GM19438 (cell line): ENCODE results near the gene ZNF133.
"Not testable (repeated sequence)": the region's sequence is repeated elsewhere in the genome, so short reads cannot be mapped to it uniquely, and the experiment has no call there.

Experiments
- ATAC-seq: cut with Tn5 transposase; IDR thresholded peaks from one replicate; pipeline ENCODE4 v1.9.1; 2021; ENCODE audit warnings: low read depth; ENCODE audit not compliant: unreplicated experiment

ZNF133 gene

GRCh38 chr20:18287915-18288748 lies at the start of gene ZNF133:
Gene ZNF133, plus strand, starts transcription at chr20:18288527. Its CDS starts 17,160 bp downstream, at chr20:18305687.
- peak; percentile 97 for ATAC-seq

GRCh38 chr20:18240997-18241396 lies 47.3 kb upstream of the ZNF133 start:
- ATAC-seq, result no peak

DNA sequence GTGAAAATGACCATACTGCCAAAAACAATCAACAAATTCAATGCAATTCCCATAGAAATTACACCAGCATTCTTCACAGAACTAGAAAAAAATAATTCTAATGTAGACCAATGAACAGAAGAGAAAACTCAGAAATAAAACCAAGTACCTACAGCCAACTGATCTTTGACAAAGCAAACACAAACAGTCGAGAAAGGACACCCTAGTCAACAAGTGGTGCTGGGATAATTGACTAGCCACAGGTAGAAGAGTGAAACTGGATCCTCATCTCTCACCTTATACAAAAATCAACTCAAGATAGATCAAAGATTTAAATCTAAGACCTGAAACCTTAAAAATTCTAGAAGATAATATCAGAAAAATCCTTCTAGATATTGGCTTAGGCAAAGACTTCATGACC lies 44.5 kb upstream of the ZNF133 start:
- ATAC-seq, result no peak

DNA sequence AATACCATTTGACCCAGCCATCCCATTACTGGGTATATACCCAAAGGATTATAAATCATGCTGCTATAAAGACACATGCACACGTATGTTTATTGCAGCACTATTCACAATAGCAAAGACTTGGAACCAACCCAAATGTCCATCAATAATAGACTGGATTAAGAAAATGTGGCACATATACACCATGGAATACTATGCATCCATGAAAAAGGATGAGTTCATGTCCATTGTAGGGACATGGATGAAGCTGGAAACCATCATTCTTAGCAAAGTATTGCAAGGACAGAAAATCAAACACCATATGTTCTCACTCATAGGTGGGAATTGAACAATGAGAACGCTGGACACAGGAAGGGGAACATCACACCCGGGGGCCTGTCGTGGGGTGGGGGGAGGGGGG lies 39.8 kb upstream of the ZNF133 start:
- ATAC-seq, result not testable (repeated sequence)

DNA sequence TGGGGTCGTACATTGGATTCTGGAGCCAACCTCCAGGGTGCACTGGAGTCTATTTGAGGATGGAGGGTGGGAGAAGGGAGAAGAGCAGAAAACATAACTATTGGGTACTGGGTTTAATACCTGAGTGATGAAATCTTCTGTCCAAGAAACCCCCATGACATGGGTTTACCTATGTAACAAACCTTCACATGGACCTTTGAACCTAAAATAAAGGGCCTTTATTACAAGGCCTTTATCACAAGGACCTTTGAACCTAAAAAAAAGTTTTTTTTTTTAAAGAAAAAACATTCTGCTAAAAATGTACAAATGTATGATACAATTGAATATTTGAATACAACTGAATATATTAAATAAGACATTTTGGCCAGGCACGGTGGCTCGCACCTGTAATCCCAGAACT lies 38.1 kb upstream of the ZNF133 start:
- ATAC-seq, result no peak

- ATAC-seq, result no peak
These were observed 35.5 kb upstream of the ZNF133 start for GRCh38 chr20:18252597-18253451.

DNA sequence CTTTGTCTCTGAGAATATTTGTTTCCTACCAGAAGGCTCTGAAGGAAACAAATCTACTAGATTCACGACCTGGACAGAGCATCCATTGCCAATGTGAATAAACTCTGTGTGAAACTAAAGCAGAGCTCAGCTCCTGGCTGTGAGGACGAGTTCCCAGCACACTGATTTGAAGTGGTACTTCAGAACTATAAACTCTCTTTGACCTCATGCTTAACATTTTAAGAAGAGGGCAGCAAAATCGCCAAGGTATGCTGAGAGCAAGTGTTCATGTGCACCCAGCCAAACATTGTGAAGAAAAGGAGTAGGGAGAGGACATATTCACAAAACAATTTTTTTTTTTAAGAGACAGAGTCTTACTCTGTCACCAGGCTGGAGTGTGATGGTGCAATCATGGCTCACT lies 33.7 kb upstream of the ZNF133 start:
- no peak for ATAC-seq

GRCh38 chr20:18255526-18255925 lies 32.8 kb upstream of the ZNF133 start:
- no peak for ATAC-seq

- no peak for ATAC-seq
These were observed 31.8 kb upstream of the ZNF133 start for GRCh38 chr20:18256440-18257090.

DNA sequence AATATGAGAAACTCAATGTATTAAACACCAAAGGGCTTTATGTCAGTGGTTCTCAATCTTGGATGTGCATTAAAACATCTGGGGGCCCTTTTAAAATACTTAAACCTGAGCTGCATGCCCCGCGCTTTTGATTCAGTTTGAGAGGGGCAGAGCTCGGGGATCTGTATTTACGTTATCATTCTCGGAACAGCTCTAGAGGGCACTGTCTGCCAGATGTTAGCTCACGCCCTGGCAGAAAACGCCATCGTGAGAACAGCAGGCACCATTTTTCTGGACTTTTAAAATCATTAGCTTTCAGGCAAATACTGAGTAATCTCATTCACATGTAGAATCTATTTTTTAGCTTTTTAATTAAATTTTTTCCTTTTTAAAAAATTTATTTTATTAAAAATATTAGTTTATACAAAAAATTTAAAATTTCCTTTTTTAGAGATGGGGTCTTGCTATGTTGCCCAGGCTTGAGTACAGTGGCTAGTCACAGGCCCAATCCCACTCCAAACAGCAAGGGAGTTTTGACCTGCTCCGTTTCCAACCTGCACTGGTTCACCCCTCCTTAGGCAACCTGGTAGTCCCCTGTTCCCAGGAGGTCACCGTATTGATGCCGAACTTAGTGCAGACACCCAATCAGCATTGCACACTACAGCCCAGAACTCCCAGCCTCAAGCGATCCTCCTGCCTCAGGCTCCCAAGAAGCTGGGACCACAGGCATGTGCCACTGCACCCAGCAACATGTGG lies 30.0 kb upstream of the ZNF133 start:
- no peak for ATAC-seq

DNA sequence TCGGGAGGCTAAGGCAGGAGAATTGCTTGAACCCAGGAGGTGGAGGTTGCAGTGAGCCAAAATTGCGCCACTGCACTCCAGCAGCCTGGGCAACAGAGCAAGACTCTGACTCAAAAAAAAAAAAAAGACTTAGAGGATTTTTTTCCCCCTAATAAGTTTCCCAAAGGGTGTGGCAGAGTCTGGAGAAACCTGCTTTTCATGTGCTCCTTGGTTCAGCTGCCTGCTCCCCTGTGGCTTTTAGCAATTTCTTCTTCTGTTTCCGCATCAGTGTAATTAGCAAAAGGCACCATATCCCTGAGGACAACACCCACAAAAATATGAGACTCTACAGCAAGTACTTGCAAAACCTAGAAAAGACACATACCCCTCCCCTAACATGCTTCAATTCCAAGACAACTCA lies 28.6 kb upstream of the ZNF133 start:
- ATAC-seq, result no peak

DNA sequence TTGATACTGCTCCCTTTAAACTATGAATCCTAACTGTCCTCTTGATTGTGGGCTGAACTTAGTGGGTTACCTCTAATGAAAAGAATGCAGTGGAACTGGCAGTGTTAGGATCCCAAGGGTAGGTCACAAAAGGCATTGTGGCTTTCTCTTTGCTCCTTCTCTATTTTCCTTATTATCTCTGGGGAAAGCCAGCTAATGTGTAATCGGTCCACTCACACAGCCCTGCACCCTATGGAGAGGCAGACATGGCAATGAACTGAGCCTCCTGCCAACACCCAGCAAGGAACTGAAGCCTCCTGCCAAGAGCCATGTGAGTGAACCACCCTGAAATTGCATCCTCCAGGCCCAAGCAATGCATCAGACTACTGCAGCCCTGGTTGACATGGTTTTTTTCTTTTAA lies 24.6 kb upstream of the ZNF133 start:
- no peak for ATAC-seq

- no peak for ATAC-seq
These were observed 22.9 kb upstream of the ZNF133 start for GRCh38 chr20:18265441-18265840.

GRCh38 chr20:18266282-18266681 lies 22.0 kb upstream of the ZNF133 start:
- ATAC-seq, result no peak

DNA sequence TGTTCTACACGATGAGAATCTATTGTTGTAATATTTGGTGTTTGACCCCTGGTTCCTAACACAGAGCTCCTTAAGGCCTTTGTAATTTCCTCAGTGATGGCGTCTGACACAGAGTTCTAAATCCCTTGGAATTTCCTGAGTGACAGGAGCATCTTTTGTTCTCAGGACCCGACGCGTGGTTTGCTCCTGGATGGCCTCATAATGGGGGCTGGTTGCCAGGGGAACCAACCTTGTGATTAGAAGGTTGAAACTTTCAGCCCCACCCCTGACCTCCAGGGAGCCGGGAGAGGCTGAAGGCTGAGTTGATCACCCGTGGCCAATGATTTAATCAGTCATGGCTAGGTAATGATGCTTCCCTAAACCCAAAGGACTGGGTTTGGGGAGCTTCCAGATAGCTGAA lies 20.5 kb upstream of the ZNF133 start:
- ATAC-seq, result no peak

- no peak for ATAC-seq
These were observed 17.2 kb upstream of the ZNF133 start for GRCh38 chr20:18271160-18271559.

DNA sequence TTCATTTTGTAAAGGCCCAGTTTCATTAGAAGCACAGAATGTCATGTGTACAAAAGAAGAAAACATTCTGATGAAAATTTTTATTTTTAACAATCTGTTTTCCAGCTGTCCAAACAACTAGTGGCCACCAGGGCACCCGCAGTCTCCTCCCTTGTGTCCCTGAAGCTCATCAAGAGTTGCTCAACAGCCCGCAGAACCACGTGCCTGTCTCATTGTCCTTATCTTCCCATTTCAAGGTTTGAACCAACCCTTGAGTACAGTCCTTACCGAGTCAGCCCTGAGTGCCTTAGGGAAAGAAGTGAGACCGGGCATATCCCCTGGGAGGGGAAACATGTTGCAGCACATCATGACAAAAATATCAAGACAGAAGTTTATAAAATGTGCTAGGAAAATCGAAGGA lies 15.9 kb upstream of the ZNF133 start:
- ATAC-seq, result no peak

GRCh38 chr20:18273738-18274137 lies 14.6 kb upstream of the ZNF133 start:
- no peak for ATAC-seq

- not testable (repeated sequence) for ATAC-seq
These were observed 12.4 kb upstream of the ZNF133 start for GRCh38 chr20:18275960-18276359.

DNA sequence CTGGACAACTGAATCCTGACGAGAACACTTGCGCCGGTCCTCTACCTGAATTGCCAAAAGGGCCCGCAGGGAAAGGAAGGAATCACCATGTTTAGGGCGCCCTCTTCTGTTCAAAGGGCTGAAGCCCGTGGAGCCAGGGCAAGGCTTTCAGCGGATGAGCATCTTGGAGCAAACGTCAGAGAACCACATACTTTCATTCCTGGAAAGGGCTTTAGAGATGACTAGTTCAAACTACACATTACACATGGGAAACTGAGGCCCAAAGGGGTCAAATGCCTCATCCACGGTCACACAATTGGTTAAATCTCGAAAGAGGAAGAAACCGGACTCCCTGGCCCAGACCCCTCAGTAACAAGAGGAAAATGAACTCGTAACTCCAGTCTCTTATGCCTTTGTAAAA lies 11.5 kb upstream of the ZNF133 start:
- no peak for ATAC-seq

DNA sequence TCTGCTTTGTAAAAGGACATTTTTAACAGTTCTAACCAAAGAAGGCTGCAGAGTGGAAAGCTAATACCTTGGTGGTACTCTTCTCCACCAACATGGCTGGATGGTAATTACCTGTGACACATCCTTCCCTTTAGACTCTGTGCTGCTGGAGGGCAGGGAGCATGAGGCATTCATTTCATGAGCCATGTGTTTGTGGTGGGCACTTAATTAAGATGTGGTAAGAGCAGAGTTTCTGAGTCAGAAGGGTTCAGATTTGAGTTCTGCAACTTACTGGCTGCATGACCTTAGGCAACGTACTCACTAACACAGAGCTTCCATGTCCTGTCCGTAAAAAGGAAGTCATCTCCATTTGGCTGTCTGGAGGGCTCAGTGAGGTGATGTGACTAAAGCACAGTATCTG lies 9.1 kb upstream of the ZNF133 start:
- no peak for ATAC-seq
